NCI-H1092 (cell line): Measurements from ENCODE around the gene OR51A7.
"Not testable (repeated sequence)": the region's sequence is repeated elsewhere in the genome, so short reads cannot be mapped to it uniquely, and the experiment has no call there.

Experiments
- DNase-seq: peaks from one replicate; lab custom pipeline; 2025; lab: John Stamatoyannopoulos, UW

The OR51A7 gene

GRCh38 chr11:4955613-4956012 is 52.0 kb downstream of the OR51A7 start, which contains the start of gene OR51A2:
Gene OR51A2, minus strand, starts transcription at chr11:4955713. Its CDS starts 0 bp downstream, at chr11:4955713.
- not testable (repeated sequence) for DNase-seq

GRCh38 chr11:4957396-4957795 is 53.8 kb downstream of the OR51A7 start:
- DNase-seq, result no peak
